GM19452 (cell line): ENCODE results near the gene GADD45B.
"Not testable (repeated sequence)": the region's sequence is repeated elsewhere in the genome, so short reads cannot be mapped to it uniquely, and the experiment has no call there.

ENCODE experiments used
- ATAC-seq: cut with Tn5 transposase; IDR thresholded peaks from one replicate; pipeline ENCODE4 v1.9.1; 2021; ENCODE audit not compliant: unreplicated experiment

GADD45B gene

DNA sequence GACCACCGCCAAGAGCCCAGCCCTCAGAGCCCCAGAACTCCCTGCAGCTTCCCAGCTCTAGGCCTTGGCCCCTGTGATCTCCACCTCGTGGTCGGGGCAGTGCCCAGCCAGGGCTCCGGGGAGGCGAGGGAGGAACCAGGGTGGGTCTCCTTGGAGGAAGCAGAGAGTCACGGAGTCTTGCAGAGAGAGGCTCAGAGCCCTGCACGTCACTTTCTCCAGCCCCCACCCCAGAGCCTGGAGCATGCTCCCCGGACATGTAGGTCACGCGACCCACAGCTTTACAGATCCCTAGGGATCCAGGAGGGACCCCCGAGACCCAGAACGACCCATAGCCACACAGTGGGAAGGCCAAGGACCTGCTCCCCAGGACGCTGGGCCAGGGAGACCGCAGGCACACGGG, 11.9 kb downstream of the GADD45B start:
- ATAC-seq: no peak

DNA sequence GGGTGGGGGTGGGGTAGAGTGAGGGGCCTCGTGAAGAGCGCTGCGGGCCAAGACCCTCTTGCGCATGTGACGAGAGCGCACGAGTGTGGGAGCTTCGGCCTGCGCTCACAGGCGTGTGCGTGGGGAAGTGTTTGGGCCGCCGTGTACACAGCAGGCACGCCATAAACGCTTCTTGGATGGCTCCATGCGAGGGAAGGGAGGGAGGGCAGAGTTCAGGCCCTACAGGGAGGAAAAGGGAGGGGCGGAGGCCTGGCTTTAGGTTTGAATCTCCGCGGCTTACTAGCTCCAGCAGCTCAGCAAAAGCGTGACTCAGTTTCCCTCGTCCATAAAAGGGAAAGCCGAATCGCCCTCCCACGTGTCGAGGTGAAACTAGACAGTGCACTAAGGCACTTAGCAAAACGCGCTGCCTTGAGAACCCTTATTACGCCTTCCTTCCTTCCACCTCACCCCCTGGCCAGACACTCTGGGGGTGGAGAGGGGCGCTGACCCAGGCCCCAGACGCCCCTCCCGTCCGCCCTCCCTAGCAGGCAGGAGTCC, 12.5 kb downstream of the GADD45B start:
- ATAC-seq: no peak

DNA sequence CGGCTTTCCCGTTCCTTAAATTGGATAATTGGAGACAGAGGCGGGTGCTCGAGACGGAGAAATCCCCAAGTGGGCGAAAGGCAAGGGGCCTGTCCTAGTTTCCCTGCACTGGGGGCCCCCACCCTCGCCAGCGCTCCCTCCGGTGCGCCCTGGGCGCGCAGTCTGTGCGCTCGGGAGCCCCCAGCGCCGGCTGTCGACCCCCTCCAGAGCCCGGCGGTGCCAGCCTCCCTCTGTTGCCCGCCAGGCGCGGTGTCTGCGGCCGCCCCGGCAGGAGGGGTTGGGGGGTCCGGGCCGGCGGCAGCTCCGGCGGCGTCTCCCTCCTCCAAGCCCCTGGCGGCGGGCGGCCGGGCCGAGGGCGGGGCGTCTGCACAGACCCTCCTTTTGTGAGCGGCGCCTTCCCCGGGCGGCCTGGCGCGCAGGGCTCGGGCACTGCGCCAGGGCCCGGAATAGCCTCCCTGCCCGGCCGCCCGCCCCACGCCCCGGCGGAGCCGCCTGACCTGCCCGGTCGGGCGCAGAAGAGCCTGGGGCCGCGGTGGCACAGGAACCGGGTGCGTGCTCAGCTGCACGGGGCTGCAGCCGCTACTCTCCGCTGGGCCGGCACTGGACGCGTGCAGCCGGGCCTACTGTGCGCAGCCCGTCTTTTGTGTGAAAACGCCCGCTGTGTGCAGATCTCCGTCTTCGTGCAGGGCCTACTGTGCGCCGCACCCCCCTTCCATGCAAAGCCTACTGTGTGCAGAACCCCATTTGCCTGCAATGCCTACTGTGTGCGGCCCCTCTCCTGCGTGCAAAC, 13.2 kb downstream of the GADD45B start:
- no peak for ATAC-seq

DNA sequence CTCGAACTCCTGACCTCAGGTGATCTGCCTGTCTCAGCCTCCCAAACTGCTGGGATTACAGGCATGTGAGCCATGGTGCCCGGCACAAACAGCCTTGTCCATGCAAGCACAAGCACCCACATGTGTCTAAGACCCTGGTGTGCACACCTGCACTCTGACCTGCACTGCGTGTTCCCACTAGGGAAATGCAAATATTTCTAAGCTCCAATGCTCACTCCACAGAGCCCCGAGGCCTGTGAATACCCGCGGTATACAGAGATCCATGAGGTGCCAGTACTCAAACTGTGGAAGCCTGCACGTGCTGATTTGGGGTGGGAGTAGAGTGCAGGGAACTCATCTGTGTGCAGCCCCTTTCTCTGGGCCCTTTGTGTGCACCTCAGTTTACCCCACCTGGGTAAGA, 14.7 kb downstream of the GADD45B start:
- ATAC-seq: no peak

DNA sequence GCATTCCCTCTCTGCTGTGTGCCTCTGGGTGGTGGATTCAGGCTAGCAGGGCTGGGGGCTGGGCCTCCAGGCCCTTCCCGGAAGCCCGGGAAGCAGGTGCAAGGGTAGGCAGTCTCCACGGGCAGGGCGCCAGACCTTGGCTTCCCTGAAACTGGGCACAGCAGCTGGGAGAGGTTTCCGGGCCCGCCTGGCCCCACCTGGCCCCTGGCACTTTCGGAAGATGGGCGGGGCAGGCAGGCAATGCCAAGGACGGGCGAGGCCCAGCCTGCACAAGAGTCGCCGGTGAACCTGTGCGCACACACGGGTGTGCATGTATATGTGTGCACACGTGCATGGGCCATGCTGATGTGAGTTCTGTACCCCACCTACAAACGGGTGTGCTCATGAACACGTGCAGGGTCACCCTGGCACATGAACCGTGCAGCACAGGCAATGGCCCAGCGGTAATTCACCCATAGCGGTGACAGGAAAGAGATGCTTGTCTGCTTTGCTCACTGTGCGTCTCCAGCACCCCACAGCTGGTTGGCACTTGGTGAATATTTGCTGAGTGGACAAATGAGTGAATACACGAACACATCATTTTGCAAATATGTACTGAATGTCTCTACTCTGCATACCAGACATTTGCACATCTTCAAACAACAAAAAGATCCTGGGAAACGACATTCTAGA, 15.3 kb downstream of the GADD45B start:
- no peak for ATAC-seq

DNA sequence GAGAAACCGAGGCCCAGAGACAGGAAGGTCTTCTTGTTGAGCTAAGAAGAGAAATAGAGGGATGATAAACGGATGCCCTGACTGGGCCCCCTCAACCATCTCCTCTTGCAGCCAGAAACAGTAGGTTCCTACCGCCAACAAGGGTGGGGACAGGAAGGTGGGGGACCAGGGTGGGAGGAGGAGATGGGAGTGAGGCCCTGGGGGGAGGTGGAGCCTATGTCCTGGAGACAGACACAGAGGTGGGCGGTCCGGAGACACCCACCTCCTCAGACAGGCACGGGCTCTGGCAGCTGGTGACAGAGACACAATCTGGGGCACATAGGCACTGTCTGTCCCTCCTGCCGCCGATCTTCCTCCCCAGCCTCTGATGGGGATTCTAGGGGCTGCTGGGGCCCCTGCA, 16.9 kb downstream of the GADD45B start:
- no peak for ATAC-seq

DNA sequence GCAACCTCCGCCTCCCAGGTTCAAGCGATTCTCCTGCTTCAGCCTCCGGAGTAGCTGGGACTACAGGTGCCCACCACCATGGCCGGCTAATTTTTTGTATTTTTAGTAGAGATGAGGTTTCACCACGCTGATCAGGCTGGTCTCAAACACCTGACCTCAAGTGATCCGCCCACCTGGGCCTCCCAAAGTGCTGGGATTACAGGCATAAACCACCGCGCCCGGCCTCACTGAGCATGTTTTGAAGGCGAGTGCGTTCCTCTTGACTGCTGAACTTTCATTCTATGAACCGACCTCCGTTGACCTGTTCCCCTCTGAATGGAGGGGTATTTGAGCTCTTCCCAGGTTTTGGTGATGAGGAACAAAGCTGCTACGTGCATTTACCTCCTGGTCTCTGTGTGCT, 17.5 kb downstream of the GADD45B start:
- not testable (repeated sequence) for ATAC-seq

DNA sequence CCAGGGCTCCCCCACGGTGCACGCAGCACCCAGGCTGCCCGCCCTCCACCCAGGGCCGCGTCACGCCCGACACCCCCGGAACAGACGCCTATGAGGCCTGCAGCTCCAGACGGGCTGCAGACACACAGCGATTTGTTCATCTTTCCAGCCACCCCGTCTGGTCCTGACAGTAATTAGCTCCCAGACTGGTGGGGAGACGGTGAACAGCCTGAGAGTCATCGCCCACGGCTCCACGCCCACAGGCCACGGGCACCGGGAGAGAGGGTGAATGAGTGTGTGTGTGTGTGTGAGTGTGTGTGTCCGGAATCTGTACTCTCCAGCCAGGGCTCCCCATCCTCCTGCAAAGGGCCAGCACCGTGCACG, 18.1 kb downstream of the GADD45B start:
- no peak for ATAC-seq

DNA sequence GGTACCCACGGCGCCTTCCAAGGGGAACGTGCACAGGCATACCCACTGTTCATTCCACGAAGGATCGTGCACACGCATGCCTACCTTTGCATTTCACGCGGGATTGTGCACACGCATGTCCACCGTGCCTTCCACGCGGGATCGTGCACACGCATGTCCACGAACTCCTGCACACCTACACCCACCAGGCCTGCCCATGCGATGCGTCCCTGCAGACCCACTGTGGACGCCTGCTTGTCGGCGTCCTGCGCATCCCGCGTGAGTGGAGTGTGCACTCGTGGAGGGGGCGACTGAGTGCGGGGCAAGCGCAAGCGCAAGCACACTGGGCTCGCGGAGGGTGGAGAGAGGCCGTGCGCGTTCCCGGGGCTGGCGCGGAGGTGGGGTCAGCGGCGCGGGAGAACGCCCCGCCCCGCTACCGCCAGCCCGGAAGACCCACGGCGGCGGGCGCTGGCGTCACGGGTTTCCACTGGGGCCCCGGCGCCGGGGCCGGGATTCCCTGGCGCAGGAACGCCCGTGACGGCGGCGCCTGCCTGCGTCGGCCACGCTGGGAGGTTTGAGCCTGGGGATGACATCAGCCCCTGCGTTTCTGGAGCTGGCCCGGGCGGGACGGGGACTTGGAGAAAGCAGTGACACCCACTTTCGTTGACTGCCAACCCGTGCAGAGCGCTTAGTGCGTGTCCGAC, 18.7 kb downstream of the GADD45B start:
- ATAC-seq: no peak

DNA sequence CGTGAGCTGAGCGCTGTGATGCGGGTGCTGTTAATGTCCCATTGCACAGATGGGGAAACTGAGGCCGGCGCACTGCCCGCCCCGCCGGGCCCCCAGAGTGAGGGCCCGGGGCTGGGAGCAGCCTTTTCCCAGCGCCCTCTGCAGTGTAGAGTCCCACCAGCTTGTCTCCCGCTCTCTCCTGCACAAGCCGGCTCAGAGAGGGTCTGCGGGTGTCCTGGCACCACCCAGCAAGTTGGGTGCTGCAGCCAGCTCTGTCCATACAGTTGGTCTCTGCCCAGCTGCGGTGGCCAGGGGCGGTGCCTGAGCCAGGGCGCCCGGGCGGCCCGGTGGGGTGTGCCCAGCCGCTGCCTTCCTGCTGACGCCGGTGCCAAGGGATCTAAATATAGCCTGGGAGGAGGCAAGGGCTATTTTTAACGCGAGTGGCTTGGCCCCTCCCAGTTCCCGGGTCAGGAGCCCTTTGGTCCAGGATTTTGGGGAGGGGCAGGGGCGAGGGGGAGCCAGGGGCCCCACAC, 19.3 kb downstream of the GADD45B start:
- ATAC-seq: no peak

DNA sequence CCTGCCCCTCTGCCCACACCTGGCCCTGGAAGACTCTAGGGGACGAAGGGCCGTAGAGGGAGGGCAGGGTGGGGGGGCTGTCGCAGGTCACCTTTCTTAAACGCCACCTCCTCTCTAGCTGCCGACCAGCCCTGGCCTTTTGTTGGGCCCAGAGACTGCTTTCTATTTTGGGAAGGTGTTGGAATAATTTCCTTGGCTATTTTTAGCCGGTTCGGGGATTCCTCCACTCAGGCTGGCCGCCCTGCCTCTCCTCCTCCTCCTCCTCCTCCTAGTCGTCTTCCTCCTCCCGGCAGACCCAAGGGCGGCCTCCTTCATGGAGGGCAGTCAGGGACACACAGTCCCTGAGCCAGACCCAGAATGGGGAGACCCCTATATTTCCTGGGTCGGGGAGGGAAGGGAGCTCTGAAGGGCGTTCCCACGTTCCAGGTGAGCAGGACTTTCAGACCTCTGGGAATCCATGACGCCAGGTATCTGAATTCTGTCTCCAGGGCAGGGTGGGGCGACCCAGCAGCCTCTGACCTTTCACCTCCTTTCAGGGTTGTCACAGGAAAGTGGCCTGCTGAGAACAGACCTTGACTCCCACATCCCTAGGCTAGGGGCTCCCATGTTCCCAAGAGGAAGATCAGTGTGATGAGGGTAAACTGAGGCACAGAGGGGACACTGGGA, 19.9 kb downstream of the GADD45B start:
- no peak for ATAC-seq

DNA sequence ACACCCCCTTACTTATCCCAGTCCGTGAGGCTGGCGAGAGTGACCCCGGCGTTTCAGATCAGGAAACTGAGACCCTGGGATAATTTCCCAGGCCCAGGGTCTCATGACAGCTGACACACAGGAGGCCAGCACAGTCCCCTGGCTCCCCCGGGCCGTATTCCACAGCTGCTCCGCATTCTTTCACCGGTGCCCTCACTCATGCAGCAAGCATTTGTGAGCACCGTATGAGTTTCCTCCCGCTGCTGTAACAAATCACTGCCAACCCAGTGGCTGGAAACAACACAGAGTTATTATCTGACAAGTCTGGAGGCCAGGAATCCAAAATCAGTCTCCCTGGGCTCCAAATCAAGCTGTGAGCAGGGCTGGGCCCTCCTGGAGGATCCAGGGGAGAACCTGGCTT, 21.3 kb downstream of the GADD45B start:
- ATAC-seq: no peak

DNA sequence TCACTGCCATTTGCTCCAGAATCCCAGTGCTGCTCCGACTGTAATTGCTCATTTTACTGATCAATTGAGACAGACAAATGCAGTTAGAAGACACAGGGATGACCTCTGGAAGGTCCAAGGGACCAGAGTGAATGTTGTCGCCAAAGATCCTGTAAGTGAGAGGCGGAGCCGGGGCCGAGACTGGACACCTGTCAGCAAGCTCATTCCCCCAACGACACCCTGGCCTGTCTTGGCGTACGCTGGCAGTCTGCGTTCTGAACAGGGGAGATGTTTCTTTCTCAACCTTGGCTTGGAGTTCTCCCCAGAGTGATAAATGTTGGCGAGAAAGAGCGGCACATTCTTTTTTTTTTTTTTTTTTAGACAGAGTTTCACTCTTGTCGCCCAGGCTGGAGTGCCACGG, 24.2 kb downstream of the GADD45B start:
- no peak for ATAC-seq

DNA sequence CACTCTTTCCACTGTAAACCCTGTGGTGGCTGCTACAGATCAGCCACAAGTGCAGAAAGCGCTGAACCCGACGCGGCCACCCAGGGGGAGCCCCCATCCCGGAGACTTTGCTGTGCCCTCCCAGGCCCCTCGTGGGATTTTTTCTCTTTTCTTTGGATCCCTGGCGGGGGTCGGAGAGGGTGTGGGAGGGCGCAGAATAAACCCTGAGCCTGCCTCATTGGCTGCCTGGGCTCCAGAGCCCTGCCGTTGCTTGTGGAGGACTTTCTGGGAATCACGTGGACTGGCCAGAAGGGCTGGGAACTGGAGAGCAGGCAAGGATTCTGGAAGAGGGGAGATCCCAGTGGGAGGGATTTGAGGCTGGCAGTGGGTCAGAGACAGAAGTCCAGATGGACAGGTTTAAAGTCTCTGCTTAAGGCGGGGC, 24.9 kb downstream of the GADD45B start:
- no peak for ATAC-seq

DNA sequence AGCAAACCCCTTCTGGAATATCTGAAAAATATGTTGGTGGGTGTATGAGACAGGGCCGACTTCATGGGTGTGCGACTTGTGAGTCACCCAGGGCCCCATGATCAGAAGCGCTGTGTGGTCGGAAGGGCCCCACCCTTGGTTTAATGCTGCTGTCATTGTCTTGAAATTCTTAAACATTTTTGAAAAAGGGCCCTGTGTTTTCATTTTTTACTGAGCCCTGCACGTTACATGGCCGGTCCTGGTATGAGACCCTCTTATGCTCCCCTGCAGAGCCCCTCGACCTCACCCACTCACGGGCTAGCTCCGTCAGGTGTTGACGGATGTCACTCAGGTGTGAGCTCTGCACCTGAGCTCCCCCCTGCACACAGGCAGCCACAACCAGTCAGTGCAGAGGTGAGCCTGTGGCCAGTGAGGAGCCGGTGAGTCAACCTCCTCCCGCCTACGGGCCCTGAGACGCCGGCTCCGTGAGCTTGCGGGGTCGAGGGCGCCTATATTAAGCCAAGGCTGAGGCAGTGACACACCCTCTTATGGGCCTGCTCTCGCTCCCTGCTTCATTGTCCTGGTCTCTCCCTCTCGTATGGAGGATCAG, 27.7 kb downstream of the GADD45B start:
- no peak for ATAC-seq

DNA sequence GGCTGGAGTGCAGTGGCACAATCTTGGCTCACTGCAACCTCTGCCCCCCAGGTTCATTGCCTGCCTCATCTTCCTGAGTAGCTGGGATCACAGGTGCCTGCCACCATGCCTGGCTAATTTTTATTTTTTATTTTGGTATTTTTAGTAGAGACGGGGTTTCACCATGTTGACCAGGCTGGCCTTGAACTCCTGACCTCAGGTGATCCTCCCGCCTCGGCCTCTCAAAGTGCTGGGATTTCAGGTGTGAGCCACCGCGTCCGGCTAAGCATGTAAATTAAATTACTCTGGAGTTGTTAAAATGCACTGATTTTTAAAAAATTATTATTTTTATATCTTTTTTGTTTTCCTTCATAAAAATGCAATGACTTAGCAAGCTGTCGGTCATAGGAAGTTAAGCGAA, 30.7 kb downstream of the GADD45B start:
- ATAC-seq: not testable (repeated sequence)

DNA sequence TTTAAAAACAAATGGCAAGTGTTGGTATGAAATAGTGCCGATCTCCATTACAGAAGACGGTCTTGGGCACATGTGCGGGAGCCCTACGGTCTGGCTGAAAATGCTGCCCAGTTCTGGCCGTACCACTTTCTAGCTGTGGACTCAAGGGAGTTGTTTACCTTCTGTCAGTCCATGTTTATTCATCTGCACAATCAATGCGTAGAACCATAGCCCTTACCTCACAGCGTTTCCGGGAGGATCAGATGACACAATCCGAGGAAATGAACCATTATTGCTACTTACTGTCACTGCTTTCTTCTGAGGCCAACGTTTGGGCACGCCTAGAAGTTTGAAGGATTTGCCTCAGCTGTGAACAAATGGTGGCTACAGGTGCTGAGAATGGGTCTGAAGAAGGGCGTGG, 31.2 kb downstream of the GADD45B start:
- no peak for ATAC-seq

DNA sequence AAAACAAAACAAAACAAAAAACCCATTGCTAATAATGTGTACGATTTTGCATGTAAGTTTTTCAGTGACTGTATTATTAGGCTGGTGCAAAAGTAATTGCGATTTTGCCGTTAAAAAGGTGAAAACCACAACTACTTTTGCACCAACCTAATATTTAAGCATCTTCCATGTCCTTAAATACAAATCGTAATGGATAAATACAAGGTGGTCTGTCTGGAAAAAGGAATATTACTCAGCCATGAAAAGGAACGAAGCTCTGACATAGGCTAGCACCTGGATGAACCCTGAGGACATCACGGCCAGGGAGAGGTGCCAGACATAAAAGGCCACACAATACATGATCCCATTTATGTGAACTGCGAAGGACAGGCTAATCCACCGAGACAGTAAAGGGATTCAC, 33.2 kb downstream of the GADD45B start:
- no peak for ATAC-seq

DNA sequence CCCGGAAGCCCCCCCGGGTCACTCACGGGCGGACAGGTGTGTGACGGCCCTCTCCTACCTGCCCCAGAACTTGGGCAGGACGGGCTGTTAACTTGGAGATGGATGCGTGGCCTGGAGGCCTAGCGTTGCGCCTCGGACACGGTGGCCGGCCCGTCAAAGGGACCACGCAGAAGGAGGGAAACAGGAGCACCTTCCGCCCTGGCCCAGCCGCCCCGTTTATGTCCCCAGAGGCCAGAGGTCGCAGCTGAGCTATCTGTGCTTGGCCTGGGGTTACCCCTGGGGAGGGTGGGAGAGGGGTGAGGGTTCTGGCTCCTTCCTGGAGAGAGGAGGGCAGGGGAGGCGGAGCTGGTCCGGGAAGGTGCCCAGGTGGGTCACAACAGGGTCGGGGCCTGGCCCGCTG, 35.6 kb downstream of the GADD45B start:
- ATAC-seq: no peak

DNA sequence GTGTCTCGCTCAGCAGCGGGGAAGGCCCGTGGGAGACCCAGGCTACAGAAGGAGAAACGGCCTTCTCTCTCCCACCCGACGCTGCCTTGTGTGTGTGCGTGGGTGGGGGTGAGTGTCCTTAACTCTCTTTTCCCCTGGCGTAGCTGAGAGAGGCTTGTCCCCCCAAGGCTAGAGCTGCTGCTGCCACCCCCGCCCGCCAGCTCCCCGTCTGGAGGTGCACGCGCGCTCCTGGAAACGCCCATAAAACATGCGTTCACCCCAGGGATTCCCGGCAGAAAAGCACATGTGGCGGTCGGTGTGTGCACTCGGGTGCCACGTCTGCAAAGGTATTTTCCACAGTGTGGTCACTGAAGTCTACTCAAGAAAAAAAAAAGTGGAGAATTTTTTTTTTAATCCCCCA, 36.1 kb downstream of the GADD45B start:
- ATAC-seq: no peak
